Stimulated activated naive B cell treated with anti-CD40 and anti-IgM and Interleukin-4, amounts not matched to agents 10 μg/mL and 1 μg/mL and 100 μg/mL, for 72 hours (primary cell): ENCODE results near the gene AXDND1.
"Not testable (repeated sequence)": the region's sequence is repeated elsewhere in the genome, so short reads cannot be mapped to it uniquely, and the experiment has no call there.

Source experiments
- ATAC-seq, 2 donors: fragments of 150-1000 bp; cut with Tn5 transposase; replicated peaks; 2 replicates each; pipeline ENCODE4 v1.10.0; 2021; ENCODE audit warnings: moderate library complexity in 1 of 2
- DNase-seq: peaks from one replicate; pipeline ENCODE4 v3.0.0; 2021
- H3K27ac Mint-ChIP-seq: one replicate; pipeline ENCODE4 v1.8.0; 2022; ENCODE audit warnings: mild to moderate bottlenecking, mixed read lengths
- H3K27me3 Mint-ChIP-seq, 2 donors: one replicate each; pipeline ENCODE4 v1.8.0; 2022; ENCODE audit warnings: mixed read lengths in 2 of 2
- H3K36me3 Mint-ChIP-seq, 2 donors: one replicate each; pipeline ENCODE4 v1.8.0; 2022; ENCODE audit warnings: mixed read lengths in 2 of 2, mild to moderate bottlenecking in 1 of 2
- H3K4me1 Mint-ChIP-seq, 2 donors: one replicate each; pipeline ENCODE4 v1.8.0; 2022; ENCODE audit warnings: mixed read lengths in 2 of 2, mild to moderate bottlenecking in 1 of 2
- H3K4me3 Mint-ChIP-seq, 2 donors: one replicate each; pipeline ENCODE4 v1.8.0; 2022; ENCODE audit warnings: mild to moderate bottlenecking in 2 of 2, mixed read lengths in 2 of 2, moderate library complexity in 1 of 2
- H3K9me3 Mint-ChIP-seq, 2 donors: one replicate each; pipeline ENCODE4 v1.8.0; 2022; ENCODE audit warnings: mixed read lengths in 2 of 2, mild to moderate bottlenecking in 1 of 2

Gene AXDND1

DNA sequence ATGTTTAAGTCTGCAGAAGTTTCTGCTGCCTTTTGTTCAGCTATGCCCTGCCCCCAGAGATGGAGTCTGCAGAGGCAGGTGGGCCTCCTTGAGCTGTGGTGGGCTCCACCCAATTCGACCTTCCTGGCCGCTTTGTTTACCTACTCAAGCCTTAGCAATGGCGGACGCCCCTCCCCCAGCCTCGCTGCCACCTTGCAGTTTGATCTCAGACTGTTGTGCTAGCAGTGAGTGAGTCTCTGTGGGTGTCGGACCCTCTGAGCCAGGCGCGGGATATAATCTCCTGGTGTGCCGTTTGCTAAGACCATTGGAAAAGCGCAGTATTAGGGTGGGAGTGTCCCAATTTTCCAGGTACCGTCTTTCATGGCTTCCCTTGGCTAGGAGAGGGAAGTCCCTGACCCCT, 99.9 kb downstream of the AXDND1 start:
- H3K4me3 Mint-ChIP-seq, H3K27me3 Mint-ChIP-seq, H3K36me3 Mint-ChIP-seq: not testable (repeated sequence)

DNA sequence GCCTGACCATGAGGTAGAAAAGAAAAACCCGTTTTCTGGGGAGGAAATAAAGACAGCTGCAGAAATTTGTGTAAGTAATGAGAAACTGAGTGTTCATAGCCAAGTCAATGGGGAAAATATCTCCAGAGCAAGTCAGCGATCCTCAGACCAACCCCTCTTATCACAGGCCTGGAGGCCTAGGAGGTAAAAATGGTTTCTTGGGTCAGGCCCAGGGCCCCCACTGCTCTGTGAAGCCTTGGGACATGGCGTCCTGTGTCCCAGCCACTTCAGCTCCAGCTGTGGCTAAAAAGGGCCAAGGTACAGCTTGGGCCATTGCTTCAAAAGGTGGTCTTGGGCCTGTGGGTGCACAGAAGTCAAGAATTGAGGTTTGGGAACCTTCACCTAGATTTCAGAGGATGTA, 108.9 kb downstream of the AXDND1 start:
- no peak overlapping the region for H3K27ac Mint-ChIP-seq
- DNase-seq (no peak), ATAC-seq (no peak)
- H3K4me1 Mint-ChIP-seq = no peaks in the 10 kb centered on the region
- H3K4me3 Mint-ChIP-seq = no peak overlapping the region
- H3K9me3 Mint-ChIP-seq = peaks cover 29 to 34% of the 10 kb centered on the region in 2 donors
- H3K27me3 Mint-ChIP-seq = peaks cover 4 to 5% of the 10 kb centered on the region in 2 donors
- H3K36me3 Mint-ChIP-seq = peaks cover 5 to 10% of the 10 kb centered on the region in 2 donors

More for the DNA sequence above, 99.9 kb downstream of the AXDND1 start:
- H3K9me3 Mint-ChIP-seq = peaks cover 8 to 14% of the 10 kb centered on the region in 2 donors
- not testable (repeated sequence) for H3K27ac Mint-ChIP-seq, H3K4me1 Mint-ChIP-seq, ATAC-seq, DNase-seq

DNA sequence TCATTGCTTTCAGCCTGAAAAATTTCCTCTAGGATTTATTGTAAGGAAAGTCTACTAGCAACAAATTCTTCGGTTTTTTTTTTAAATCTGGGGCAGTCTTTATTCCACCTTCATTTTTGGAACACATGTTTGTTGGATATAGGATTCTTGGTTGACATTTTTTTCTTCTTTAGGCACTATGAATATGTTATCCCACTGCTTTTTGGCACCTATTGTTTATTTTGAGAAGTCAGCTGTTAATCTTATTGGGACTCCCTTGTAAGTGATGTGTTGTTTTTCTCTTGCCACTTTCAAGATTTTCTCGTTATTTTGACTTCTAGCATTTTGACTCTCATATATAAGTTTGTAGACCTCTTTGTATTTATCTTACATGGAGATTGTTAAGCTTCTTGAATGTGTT, 110.7 kb downstream of the AXDND1 start:
- H3K27me3 Mint-ChIP-seq = peaks cover 4 to 5% of the 10 kb centered on the region in 2 donors
- H3K4me3 Mint-ChIP-seq = no peak overlapping the region
- no peaks in the 10 kb centered on the region for H3K4me1 Mint-ChIP-seq
- H3K9me3 Mint-ChIP-seq = peaks cover 32 to 38% of the 10 kb centered on the region in 2 donors
- no peak for ATAC-seq
- H3K27ac Mint-ChIP-seq = no peak overlapping the region
- no peak for DNase-seq
- H3K36me3 Mint-ChIP-seq = peaks cover 5 to 14% of the 10 kb centered on the region in 2 donors

DNA sequence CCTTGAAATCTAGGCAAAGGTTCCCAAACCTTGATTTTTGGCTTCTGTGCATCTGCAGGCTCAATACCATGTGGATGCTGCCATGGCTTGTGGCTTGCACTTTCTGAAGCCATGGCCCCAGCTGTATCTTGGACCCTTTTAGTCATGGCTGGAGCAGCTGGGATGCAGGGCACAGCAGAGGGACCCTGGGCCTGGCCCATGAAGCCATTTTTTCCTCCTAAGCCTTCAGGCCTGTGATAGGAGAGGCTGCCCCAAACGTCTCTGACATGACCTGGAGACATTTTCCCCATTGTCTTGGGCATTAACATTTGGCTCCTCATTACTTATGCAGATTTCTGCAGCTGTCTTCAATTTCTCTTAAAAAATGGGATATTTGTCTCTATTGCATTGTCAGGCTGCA, 112.6 kb downstream of the AXDND1 start:
- H3K27ac Mint-ChIP-seq = no peak overlapping the region
- ATAC-seq (no peak), DNase-seq (no peak)
- peaks cover 34 to 38% of the 10 kb centered on the region in 2 donors for H3K9me3 Mint-ChIP-seq
- no peaks in the 10 kb centered on the region for H3K4me1 Mint-ChIP-seq
- peaks cover 4 to 5% of the 10 kb centered on the region in 2 donors for H3K27me3 Mint-ChIP-seq
- no peak overlapping the region for H3K4me3 Mint-ChIP-seq
- H3K36me3 Mint-ChIP-seq = peaks cover 5 to 14% of the 10 kb centered on the region in 2 donors

DNA sequence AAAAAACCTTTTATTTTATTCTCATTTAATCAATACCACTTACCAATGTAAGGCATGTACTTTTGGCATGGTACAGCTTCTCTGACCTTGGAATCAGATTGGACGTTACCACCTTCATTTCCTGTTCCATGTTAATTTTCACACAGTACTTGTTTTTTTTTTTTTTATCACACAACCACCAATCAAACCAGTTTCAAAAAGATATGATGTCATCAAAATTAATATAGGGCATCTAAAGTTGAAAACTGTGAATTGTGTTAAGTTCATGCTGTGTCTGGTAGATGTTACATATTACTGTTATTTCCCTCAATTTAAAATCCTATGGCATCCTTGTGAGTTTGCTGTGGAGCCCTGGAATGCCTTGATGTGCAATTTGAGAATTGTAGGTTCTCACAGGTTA, 124.8 kb downstream of the AXDND1 start:
- H3K36me3 Mint-ChIP-seq = no peaks in the 10 kb centered on the region
- no peak overlapping the region for H3K27ac Mint-ChIP-seq
- H3K4me3 Mint-ChIP-seq = no peak overlapping the region
- H3K4me1 Mint-ChIP-seq = no peaks in the 10 kb centered on the region
- H3K27me3 Mint-ChIP-seq = peaks cover 0 to 6% of the 10 kb centered on the region in 2 donors
- DNase-seq (no peak), ATAC-seq (no peak)
- peaks cover 5 to 18% of the 10 kb centered on the region in 2 donors for H3K9me3 Mint-ChIP-seq

DNA sequence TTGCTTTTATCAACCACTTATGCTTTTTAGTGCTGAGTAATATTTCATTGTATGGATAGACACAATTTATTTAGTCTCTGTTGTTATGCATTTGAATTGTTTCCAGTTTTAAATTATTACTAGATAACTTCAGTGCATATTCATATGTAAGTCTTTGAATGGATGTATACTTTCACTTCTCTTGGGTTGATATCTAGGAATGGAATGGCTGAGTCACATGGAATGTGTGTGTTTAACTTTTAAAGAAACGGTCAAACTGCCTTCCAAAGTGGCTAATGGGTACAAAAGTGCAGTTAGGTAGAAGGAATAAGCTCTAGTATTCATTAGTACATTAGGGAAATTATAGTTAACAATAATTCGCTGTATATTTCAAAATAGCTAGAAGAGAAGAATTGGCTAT, 127.6 kb downstream of the AXDND1 start:
- H3K9me3 Mint-ChIP-seq = peaks cover 0 to 5% of the 10 kb centered on the region in 2 donors

DNA sequence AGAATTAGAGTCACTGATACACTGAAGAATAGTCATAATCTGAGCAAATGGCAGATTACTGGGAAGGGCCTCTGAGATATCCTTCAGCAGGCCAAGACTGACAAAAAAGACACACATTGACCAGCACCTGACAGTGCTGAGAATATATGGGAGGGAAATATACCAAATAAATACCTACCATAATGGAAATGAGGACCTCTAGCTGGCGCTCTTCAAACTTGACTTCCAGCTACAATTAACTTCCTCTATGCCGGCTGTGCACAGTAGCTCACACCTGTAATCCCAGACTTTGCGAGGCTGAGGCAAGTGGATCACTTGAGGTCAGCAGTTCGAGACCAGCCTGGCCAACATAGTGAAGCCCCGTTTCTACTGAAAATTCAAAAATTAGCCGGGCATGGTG, 140.4 kb downstream of the AXDND1 start:
- Mint-ChIP-seq H3K4me1 (peaks cover 5 to 6% of the 10 kb centered on the region in 2 donors), H3K4me3 (no peak overlapping the region), H3K27me3 (no peaks in the 10 kb centered on the region), H3K36me3 (no peaks in the 10 kb centered on the region), H3K9me3 (no peaks in the 10 kb centered on the region), H3K27ac (no peak overlapping the region)
- DNase-seq (no peak), ATAC-seq (no peak)

More for the DNA sequence above, 127.6 kb downstream of the AXDND1 start:
- no peaks in the 10 kb centered on the region for H3K4me1 Mint-ChIP-seq
- ATAC-seq (no peak), DNase-seq (no peak)
- H3K27ac Mint-ChIP-seq = no peak overlapping the region
- no peaks in the 10 kb centered on the region for H3K36me3 Mint-ChIP-seq
- no peak overlapping the region for H3K4me3 Mint-ChIP-seq
- H3K27me3 Mint-ChIP-seq = peaks cover 6 to 8% of the 10 kb centered on the region in 2 donors

DNA sequence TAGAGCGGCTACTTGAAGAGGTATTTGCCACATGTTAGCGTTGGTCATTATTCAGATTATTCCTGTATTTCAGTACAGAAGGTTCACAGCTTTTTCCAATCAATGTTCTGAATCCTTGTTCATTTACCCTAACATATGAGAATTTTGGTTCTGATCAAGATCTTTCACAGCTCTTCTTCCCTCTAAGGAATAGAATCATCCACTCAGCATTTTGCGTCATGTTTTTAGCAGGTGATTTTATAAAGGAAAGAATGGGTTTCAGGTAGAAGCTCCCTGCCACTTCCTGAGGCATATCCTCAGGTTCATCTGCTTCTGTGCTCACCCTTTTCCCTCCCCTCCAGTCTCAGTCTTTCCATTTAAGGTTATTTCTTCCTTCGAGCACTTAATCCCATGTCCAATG, 143.6 kb downstream of the AXDND1 start:
- Mint-ChIP-seq H3K9me3 (peaks cover 4 to 13% of the 10 kb centered on the region in 2 donors), H3K27me3 (peaks cover 0 to 3% of the 10 kb centered on the region in 2 donors), H3K27ac (no peak overlapping the region), H3K36me3 (no peaks in the 10 kb centered on the region), H3K4me1 (peaks cover 5 to 6% of the 10 kb centered on the region in 2 donors), H3K4me3 (no peak overlapping the region)
- DNase-seq (no peak), ATAC-seq (no peak)

DNA sequence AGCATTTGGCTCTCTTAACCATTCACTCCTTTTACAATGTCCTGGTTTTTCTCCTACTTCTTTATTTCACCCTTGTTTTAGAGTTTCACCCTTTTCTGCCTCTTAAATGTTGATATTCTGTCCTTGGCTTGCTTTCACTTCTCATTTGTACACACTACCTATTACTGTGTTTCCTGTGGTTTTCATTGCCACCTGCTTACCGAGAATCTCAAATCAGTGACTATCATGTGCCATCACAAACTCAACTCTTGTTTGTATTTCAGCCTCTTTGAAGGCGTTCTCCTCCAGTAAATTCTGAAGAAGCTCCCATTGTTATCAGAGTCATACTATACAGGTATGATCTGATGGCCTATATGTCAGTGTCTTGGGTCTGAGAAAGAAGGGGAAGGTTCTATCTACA, 144.3 kb downstream of the AXDND1 start:
- DNase-seq = no peak
- Mint-ChIP-seq H3K36me3 (no peaks in the 10 kb centered on the region), H3K9me3 (peaks cover 4 to 15% of the 10 kb centered on the region in 2 donors), H3K4me3 (no peak overlapping the region), H3K27ac (no peak overlapping the region), H3K4me1 (peaks cover 5 to 6% of the 10 kb centered on the region in 2 donors), H3K27me3 (peaks cover 3 to 4% of the 10 kb centered on the region in 2 donors)
- ATAC-seq = peak; percentile 77 to 86

DNA sequence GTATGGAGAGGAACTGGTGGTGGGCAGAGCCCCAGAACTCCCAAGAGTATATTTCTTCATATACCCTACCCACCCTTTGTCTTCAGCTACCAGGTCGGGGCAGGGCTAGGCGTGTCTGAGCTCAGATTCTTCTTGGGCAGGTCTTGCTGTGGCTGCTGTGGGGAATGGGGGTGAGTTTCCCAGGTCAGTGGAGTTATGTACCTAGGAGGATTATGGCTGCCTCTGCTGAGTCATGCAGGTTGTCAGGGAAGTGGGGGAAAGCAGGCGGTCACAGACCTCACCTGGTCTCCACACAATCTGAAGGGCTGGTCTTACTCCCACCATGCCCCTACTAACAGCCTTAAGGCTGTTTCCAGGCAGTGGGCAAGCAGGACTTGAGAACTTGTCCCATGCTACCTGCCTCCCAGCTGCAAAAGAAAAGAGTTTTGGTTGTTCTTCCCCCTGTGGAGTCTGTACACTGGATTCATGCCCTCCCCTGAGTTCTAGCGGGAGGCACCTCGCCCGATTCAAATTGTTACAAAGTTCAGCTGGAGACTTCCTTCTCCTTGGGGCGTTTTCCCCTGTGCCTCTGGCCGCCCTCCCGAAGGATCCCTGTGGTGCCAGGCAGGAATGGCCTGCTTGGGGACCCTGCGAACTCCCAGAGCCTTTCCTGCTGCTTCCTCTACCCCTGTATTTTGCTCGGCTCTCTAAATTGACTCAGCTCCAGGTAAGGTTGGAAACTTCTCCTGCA, 151.4 kb downstream of the AXDND1 start:
- ATAC-seq (no peak), DNase-seq (no peak)
- Mint-ChIP-seq H3K27ac (no peak overlapping the region), H3K27me3 (peaks cover 10 to 15% of the 10 kb centered on the region in 2 donors), H3K4me1 (no peaks in the 10 kb centered on the region), H3K36me3 (no peaks in the 10 kb centered on the region), H3K9me3 (peaks cover 16 to 19% of the 10 kb centered on the region in 2 donors), H3K4me3 (no peak overlapping the region)

DNA sequence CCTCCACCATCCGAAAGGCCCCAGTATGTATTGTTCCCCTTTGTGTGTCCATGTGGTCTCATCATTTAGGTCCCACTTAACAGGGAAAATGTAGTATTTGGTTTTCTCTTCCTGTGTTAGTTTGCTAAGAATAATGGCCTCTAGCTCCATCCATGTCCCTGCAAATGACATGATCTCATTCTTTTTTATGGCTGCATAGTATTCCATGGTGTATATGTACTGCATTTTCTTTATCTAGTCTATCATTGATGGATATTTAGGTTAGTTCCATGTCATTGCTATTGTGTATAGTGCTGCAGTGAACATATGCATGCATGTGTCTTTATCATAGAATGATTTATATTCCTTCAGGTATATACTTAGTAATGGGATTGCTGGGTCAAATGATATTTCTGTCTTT, 152.8 kb downstream of the AXDND1 start:
- H3K36me3 Mint-ChIP-seq, DNase-seq, ATAC-seq, H3K4me1 Mint-ChIP-seq, H3K4me3 Mint-ChIP-seq, H3K27ac Mint-ChIP-seq: not testable (repeated sequence)
- H3K27me3 Mint-ChIP-seq = peaks cover 11 to 16% of the 10 kb centered on the region in 2 donors
- H3K9me3 Mint-ChIP-seq = peaks cover 11 to 16% of the 10 kb centered on the region in 2 donors

DNA sequence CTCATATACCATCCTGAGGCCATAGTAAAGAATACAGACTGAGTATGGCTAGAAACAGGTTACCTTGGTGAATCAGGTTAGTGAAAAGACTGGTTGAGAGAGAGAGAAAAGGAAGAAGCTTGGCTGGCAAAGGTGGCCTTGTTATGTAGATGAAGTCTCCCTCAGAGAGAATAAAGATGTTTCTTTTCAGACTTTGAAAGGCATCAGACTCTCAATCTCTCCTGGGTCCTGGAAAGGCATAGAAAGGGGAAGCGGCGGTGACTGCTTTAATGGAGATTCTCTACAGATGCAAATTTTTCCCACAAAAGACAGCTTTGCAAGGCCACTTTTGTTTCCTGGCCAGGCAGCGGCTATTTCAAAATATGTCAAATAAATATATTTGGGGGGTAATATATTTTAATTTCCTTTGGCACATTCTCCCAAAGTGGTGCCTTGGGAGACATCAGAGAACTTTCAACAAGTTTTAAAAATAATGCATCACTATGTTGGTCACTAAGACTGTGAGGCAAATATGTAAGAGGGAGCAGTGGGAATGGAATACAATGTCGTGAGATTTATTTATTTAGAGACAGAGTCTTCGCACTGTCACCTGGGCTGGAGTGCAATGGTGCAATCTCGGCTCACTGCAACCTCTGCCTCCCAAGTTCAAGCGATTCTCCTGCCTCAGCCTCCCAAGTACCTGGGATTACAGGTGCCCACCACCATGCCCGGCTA, 163.9 kb downstream of the AXDND1 start:
- H3K4me1 Mint-ChIP-seq = no peaks in the 10 kb centered on the region
- H3K27ac Mint-ChIP-seq = no peak overlapping the region
- no peaks in the 10 kb centered on the region for H3K36me3 Mint-ChIP-seq
- no peak overlapping the region for H3K4me3 Mint-ChIP-seq
- H3K9me3 Mint-ChIP-seq = peaks cover 0 to 3% of the 10 kb centered on the region in 2 donors
- no peak for DNase-seq
- peaks cover 6 to 10% of the 10 kb centered on the region in 2 donors for H3K27me3 Mint-ChIP-seq
- no peak for ATAC-seq

DNA sequence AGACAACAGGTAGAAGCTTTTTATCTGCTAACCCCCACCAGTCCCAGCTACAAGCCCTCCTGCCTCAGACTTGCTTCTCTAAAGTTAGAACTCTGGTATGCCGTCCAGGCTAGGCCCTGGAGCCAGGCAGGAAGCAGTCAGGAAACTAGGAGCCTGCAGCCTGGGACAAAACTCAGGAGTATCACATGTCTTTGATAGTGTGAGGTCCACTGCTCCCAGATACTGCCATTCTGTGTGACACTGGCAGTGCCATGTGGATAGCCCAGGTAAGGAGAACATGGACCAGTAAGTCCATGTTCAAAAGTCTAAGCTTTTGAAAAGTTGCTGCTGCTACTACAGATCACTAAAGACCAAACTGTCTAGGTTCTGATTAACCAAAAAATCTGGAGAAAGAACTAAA, 164.6 kb downstream of the AXDND1 start:
- H3K9me3 Mint-ChIP-seq = peaks cover 0 to 3% of the 10 kb centered on the region in 2 donors
- no peak for DNase-seq
- H3K4me1 Mint-ChIP-seq = no peaks in the 10 kb centered on the region
- ATAC-seq = no peak
- H3K27ac Mint-ChIP-seq = no peak overlapping the region
- no peaks in the 10 kb centered on the region for H3K36me3 Mint-ChIP-seq
- no peak overlapping the region for H3K4me3 Mint-ChIP-seq
- peaks cover 6 to 9% of the 10 kb centered on the region in 2 donors for H3K27me3 Mint-ChIP-seq

DNA sequence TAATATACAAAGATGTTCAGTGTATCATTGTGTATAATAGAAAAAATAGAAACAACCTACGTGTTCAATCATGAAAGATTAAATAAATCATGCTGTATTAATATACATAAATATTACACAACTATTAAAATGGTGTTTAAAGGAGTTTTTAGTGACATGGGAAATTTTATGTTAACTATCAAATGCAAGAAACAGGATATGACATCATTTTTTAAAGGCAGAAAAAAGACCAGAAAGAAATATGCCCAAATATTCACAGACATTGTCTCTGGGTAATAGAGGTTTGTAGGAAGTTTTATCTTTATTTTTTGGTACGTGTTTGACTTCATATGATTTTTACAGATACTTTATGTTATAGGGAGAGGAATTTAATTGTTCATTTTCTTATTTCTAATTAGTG, 176.0 kb downstream of the AXDND1 start:
- Mint-ChIP-seq H3K36me3 (peaks cover 0 to 1% of the 10 kb centered on the region in 2 donors), H3K4me3 (no peak overlapping the region), H3K4me1 (no peaks in the 10 kb centered on the region), H3K27me3 (peaks cover 4 to 17% of the 10 kb centered on the region in 2 donors), H3K27ac (no peak overlapping the region), H3K9me3 (peaks cover 0 to 11% of the 10 kb centered on the region in 2 donors)
- no peak for ATAC-seq
- DNase-seq = no peak

DNA sequence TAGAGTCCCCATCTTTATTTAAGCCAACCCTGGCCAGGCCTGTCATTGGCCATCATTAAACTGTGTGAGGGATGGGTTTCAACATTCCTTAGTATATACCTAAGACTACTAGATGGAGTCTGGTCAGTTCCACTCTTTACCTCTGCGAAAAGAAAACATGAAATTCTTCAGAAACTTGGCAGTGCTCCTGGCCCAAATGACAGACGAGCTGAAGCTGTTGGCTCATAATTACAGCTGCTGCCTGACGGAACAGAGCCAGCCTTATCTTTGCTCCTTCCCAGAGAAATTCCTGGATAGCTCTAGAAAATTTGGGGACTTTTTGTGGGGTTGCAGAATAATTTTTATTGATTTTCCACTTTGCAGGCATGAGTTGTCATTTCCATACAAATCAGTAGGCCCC, 179.6 kb downstream of the AXDND1 start:
- no peaks in the 10 kb centered on the region for H3K9me3 Mint-ChIP-seq
- ATAC-seq (no peak), DNase-seq (no peak)
- no peaks in the 10 kb centered on the region for H3K36me3 Mint-ChIP-seq
- H3K4me3 Mint-ChIP-seq = no peak overlapping the region
- no peak overlapping the region for H3K27ac Mint-ChIP-seq
- no peaks in the 10 kb centered on the region for H3K4me1 Mint-ChIP-seq
- peaks cover 4 to 8% of the 10 kb centered on the region in 2 donors for H3K27me3 Mint-ChIP-seq
